GM10847 (cell line): ENCODE results near the gene INIP.

ENCODE experiments used
- POLR2A ChIP-seq: IDR thresholded peaks from 2 replicates; pipeline ENCODE4 v1.6.1; 2011; ENCODE audit not compliant: insufficient read length; ENCODE audit errors: extremely low read depth

Gene INIP

DNA sequence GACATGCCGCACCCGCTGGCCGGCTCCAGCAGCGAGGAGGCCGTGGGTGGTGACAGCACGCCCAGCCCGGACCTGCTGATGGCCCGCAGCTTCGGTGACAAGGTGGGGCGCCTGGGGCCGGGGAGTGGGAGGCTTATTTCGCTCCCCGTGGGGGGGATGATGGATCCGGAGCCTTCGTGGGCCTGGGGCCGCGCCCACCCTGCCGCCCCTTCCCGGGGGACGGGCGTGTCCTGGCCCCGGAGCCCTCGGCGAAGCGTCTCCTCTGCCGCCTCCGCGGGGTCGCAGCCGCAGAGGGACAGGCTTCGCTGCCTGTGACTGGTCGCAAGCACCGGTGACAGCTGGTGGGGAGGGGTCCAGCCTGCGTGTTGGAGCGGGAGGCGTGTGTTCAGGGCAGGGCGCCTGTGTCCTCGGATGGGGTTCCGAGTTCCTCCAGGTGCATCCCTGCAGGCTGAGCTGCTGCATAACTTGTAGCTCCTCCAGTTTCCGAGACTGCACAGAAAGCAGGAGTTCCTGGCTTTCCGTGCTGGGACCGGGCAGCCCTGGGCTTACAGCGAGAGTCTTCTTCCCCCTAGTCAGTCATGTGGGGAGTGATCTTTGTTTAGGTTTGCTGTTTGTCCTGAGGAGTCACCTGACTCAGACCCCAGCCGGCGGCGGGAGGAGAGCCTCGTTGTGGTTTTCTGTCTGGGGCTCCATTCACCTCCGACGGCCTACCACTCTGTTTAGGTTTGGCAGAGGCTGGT, 33.3 kb upstream of the INIP start:
- TF ChIP-seq POLR2A = no peak

DNA sequence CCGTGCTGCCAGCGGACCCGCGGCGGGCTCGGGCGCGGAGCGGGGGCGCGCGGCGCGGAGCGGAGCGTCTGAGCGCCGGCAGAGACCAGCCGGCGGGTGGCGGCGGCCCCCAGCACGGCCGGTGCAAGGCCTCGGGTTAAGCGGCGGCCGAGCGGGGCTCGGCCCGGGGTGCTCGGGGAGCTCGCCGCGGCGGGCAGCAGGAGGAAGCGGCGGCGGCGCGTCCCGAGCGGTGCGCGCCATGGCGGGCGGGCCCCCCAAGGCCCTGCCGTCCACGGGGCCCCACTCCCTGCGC, 32.8 kb upstream of the INIP start:
- TF ChIP-seq POLR2A = no peak

- TF ChIP-seq POLR2A = peak; percentile 30
Measured at GRCh38 chr9:112750016-112750763, 32.3 kb upstream of the INIP start, which contains the start of gene SNX30. TSS of gene SNX30 (plus strand) at chr9:112750760. CDS start at chr9:112751002, 242 bp downstream.

DNA sequence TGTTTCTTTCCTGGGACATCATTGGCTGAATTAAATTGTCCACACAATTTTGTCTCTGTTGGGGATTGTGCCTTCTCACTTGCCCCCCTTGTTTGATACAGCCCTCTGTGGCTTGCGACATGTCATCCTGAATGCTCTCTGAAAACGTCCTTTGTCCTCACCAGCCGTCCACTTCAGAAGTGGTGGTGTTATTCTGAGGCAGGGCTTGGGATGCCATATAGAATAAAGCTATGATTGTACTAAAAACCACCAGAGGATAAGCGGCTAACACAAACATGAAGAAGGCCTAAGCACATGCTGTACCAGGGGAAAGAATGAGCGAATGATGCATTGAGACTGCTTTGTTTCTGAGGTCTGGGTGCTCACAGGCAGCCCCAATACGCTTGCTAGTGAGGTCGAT, 29.2 kb upstream of the INIP start:
- no peak for TF ChIP-seq POLR2A

- TF ChIP-seq POLR2A = no peak
Measured at GRCh38 chr9:112744177-112744576, 26.3 kb upstream of the INIP start.

GRCh38 chr9:112743216-112743836, 25.4 kb upstream of the INIP start:
- TF ChIP-seq POLR2A = no peak

GRCh38 chr9:112734892-112735291, 17.0 kb upstream of the INIP start:
- no peak for TF ChIP-seq POLR2A

DNA sequence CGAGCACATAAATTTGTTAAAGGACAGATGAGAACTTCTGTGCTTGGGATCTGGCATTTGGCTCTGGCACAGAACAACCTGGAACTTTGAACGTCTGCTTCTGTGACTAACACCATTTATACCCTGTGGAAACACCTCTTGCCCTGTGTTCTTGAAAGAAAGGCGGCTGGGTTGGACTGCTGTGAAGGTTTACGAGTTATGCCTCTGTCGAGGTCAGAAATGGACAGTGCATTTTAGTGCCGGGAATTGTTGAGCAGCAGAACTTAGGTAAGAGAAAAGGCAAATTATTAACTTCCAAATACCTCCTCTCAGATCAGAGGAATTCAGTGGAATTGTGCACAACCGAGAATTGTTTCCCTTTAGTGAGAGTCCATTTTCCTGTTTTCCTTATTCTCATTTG, 14.1 kb upstream of the INIP start:
- TF ChIP-seq POLR2A = no peak

DNA sequence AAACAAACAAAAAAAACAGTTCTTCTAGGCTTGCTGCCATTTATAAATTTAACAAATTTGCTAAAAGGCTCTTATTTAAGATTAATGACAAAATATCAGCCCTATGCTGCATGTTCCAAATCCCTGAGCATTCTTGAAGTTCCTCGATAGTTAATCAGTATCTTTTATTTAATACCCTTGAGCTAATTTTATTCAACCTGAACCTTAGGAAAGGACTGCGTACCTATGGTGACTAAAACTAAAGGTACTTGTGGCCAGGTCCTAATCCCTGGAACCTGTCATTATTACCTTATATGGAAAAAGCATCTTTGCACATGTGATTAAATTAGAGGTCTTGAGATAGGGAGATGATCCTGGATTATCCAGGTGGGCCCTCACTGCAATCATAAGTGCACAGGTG, 10.5 kb upstream of the INIP start:
- no peak for TF ChIP-seq POLR2A

GRCh38 chr9:112726428-112726827, 8.5 kb upstream of the INIP start:
- TF ChIP-seq POLR2A = no peak

- no peak for TF ChIP-seq POLR2A
Measured at GRCh38 chr9:112725961-112726360, 8.0 kb upstream of the INIP start.

GRCh38 chr9:112720113-112720780, 2.3 kb upstream of the INIP start:
- no peak for TF ChIP-seq POLR2A

GRCh38 chr9:112719696-112720095, 1.8 kb upstream of the INIP start:
- TF ChIP-seq POLR2A = no peak

DNA sequence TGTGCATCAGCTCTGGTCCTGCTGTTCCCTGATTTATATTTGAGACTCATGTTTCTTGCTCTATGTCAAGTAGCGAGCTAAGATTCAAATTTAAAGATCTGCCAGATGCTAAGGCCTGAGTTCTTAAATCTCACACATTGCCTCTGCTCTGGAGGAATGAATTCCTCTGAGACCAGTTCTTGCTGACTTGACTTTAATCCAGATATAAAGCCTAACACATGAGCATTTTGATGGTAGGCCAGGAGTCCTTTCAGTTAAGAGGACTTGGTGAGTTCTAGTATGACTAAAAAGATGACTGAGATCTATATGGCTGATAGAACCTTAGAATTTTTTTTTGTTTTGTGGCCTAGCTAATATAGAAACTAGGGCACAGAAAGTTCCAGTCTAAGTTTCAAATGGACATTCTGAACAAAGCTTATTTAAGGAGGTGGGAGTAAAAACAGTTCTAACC, 1.3 kb upstream of the INIP start:
- TF ChIP-seq POLR2A = no peak

GRCh38 chr9:112712678-112713077, 5.2 kb downstream of the INIP start:
- TF ChIP-seq POLR2A = no peak

DNA sequence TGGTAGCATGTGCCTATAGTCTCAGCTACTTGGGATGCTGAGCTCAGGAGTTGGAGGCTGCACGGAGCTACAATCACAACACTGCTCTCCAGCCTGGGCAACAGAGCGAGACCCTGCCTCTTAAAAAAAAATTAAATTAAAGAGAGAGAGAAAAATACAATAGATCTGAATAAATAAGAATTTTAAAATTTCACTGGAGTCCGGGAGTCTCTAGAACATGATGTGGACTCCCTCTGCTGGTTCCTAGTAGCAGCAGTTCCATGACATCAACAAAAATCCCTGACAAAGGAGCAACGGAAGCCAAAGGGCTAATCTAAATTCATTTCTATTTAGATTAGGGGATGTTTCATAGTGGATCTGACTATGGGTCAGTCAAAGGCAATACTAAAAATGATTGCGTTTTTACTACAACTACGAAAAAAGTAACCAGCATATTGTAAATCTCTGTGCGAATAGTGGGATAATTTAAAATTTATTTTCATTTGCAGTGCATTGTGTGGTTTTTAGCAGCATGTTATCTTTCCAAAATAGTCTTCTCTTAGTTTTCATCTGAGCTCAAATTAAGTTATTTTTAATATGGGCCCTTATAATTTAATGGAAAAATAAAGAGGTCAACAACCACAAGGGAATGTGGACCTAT, 6.7 kb downstream of the INIP start:
- no peak for TF ChIP-seq POLR2A
